ENCODE results near the gene GPS1.

The GPS1 gene

GRCh38 chr17:82097184-82097918 is 45.7 kb downstream of the GPS1 start:
- TF ChIP-seq, protein P1, sequence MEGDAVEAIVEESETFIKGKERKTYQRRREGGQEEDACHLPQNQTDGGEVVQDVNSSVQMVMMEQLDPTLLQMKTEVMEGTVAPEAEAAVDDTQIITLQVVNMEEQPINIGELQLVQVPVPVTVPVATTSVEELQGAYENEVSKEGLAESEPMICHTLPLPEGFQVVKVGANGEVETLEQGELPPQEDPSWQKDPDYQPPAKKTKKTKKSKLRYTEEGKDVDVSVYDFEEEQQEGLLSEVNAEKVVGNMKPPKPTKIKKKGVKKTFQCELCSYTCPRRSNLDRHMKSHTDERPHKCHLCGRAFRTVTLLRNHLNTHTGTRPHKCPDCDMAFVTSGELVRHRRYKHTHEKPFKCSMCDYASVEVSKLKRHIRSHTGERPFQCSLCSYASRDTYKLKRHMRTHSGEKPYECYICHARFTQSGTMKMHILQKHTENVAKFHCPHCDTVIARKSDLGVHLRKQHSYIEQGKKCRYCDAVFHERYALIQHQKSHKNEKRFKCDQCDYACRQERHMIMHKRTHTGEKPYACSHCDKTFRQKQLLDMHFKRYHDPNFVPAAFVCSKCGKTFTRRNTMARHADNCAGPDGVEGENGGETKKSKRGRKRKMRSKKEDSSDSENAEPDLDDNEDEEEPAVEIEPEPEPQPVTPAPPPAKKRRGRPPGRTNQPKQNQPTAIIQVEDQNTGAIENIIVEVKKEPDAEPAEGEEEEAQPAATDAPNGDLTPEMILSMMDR (conservative IDR thresholded peaks at IDR 0.05; ENCODE audit: control insufficient read depth, insufficient read depth, low read depth, low read length), result no peak
- DNase-seq (ENCODE audit: low read depth), result peak; percentile 42
- H3K4me3 ChIP-seq (ENCODE audit: control insufficient read depth, low read depth, low read length), result peak overlapping the region; percentile 77

DNA sequence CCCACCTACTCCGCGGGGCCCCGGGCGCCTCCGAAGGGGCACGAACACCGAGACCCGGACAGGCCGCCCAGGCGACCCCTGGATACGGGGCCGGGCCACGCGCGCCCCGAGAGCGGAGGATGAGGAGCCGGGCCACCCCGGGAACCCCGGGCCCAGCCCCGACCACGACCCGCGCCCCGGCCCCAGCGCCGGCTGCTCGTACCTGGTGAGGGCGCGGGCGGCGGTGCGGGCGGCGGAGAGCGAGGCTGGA is 46.1 kb downstream of the GPS1 start:
- DNase-seq (ENCODE audit: low read depth), result no peak
- TF ChIP-seq, protein P1 (conservative IDR thresholded peaks at IDR 0.05; ENCODE audit: control insufficient read depth, insufficient read depth, low read depth, low read length), result no peak
- peak overlapping the region; percentile 77 for H3K4me3 ChIP-seq (ENCODE audit: control insufficient read depth, low read depth, low read length)

DNA sequence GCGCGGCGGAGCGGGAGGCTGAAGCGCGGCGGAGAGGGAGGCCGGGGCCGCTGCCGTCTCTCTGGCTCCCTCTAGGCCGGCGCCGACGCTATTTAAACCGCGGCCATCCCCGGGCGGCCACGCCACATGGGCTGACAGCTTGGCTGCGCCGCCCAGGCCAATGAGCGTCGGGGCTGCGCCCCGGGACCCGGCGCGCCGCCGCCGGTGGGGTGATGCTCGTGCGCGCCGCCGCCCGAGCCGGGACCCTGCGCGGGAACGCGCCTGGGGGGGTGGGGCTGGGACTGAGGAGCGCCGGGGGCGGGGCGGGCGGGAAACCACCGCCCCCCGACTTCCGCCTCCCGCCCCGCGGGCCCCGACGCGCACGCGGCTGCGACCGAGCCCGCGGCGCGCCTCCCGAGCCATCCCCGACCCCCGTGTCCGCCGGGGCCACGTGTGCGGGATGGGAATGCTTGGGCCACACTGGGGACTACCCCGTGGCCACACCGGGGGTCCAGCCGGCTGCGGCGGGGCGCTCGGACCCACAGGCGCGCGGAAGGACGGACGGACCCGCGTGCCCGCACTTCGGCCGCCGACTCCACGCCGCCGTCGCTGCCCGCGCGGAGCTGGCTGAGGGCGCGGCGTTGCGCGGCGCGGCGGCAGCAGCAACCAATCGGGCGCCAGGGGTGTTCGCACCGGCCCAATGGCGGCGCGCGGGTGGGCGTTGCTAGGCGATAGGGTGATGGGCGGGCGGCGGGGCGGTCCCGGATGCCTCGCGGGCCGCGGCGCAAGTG is 46.7 kb downstream of the GPS1 start, which contains the start of gene FASN:
Gene FASN (minus strand): TSS at position 68 of the 770 bp plus-strand sequence. CDS start 1,791 bp downstream, outside the sequence.
- H3K4me3 ChIP-seq (ENCODE audit: control insufficient read depth, low read depth, low read length), result peak within 1 kb of the TSS; percentile 77
- TF ChIP-seq, protein P1 (conservative IDR thresholded peaks at IDR 0.05; ENCODE audit: control insufficient read depth, insufficient read depth, low read depth, low read length), result peak; percentile 27
- peak; percentile 93 for DNase-seq (ENCODE audit: low read depth)

DNA sequence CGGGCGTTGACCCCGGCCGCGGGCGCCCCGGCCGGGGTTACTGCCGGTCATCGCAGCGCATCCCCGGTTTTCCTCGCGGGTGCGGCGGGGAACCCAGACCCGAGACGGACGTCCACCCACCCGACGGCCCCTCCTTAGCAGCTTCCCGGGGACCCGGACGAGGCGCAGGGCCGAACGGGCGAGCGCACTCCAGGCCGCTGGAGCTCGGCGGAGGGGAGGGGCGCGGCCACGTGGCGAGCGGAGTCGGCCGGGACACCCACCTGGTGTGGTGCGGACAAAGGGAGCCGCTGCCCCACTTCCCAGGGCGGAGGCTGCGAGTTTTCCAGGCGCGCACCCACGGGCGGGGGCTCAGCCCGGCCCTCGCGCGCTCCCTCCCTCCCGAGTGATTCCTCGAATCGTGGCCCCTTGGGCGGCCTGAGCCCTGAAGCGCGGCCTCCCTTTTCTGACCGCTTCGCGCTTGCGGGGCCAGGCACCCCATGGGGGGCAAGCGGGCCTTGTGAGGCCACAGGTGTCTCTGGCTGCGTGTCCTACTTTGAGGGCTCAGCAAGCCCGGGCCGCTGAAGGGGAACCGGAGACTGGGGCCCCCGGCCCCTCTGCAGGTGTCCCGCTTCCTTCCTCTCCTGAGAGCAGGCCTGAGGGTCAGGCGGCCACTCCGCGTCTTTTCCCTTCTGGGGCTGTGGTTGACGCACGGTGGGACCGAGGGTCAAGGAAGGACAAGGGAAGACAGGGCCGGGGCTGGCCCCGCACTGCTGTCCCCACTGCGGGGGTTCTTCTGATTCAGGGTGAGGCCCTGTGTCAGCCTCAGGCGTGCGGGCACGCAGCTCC is 47.5 kb downstream of the GPS1 start:
- peak overlapping the region; percentile 29 for H3K4me3 ChIP-seq (ENCODE audit: control insufficient read depth, low read depth, low read length)

DNA sequence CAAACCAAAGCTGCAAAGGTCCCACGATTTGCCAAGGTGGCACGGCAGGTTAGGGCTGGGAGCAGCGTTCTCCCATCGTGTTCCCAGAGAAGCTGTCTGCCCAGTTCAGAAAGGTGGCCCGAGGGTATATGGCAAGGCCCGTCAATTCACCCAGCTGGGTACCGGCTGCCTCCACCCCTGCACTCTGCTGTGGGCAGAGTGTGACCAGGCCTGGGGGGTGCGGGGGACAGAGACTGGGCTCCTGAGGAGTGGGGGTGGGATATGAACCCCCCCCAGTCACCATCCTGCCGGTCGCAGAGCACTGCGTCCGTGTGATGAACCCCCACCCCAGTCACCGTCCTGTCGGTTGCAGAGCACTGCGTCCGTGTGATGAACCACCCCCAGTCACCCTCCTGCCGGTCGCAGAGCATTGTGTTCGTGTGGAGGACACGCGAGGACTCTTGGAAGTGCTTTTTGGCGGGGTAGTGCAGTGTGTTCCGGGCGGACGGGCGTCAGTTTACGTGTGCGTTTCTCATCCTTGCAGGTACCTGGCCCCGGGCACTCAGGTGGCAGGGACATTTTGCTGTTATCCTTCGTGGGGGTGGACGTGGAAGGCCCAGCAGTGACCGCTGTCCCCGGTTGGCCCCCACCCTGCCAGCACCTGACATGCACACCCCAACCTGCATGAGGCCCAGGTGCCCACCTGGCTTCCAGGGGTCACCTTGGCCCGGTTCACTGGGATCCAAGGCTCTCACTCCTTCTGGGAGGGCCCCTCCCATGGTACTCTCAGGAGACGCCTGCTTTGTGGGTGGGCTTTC is 49.0 kb downstream of the GPS1 start:
- DNase-seq (ENCODE audit: low read depth), result no peak
- no peak overlapping the region for H3K4me3 ChIP-seq (ENCODE audit: control insufficient read depth, low read depth, low read length)
- TF ChIP-seq, protein P1 (conservative IDR thresholded peaks at IDR 0.05; ENCODE audit: control insufficient read depth, insufficient read depth, low read depth, low read length), result no peak

More for the DNA sequence above, 47.5 kb downstream of the GPS1 start:
- DNase-seq (ENCODE audit: low read depth), result no peak
- TF ChIP-seq, protein P1 (conservative IDR thresholded peaks at IDR 0.05; ENCODE audit: control insufficient read depth, insufficient read depth, low read depth, low read length), result no peak

DNA sequence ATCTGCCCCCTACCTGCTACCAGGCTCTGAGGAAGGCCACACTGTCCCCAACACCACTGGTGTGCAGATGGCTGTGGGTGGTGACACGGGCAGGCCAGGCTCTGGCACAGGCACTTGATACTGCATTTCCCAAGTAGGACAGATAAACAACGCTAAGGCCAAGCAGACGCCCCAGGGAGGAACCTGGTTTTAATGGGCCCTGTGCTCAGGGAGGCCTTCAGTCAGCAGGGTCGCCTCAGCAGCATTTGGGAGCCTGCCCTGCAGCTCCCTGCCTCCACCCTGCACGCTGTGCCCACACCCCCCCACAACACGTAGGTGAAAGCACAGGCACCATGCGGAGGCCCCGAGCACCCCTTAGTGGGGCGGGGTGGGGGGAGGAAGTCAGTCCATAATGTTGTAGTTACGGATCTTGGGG is 49.6 kb downstream of the GPS1 start:
- TF ChIP-seq, protein P1 (conservative IDR thresholded peaks at IDR 0.05; ENCODE audit: control insufficient read depth, insufficient read depth, low read depth, low read length), result no peak
- no peak for DNase-seq (ENCODE audit: low read depth)
- H3K4me3 ChIP-seq (ENCODE audit: control insufficient read depth, low read depth, low read length), result no peak overlapping the region
